ENCODE results near the gene FABP2.

DNA sequence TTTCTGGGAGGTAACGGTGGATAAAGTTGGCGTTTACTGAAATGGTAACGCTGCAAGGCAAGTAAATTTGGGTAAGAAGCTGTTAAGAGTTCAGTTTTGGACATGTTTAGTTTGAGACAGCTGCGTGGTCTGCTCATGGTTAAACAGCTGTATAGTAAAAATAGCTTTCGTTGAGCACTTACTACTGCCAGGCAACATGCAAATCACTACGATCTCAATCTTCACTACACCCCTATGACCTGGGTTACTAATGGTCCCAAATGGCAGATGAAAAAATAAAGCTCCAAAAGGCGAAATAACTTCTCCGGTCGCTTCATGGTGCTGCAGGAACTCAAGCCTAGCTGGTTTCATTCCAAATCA, 22.2 kb downstream of the FABP2 start:
- no peak for TF ChIP-seq EZH2 (IDR thresholded peaks at IDR 0.05)
- no peak for TF ChIP-seq POLR2AphosphoS5 (IDR thresholded peaks at IDR 0.05; ENCODE audit: borderline replicate concordance, low read depth, low read length)
- no peak for TF ChIP-seq FOXP2 (optimal IDR thresholded peaks at IDR 0.05; ENCODE audit: control extremely low read depth, extremely low read length, insufficient read depth)
